ENCODE measurements around the gene ALKBH6. TPM values are rescaled to one million over a fixed set of nuclear protein-coding genes. Genes with fewer than 3 reads are reported as not detected.

ALKBH6 gene
- total and polyA plus RNA-seq, 2 experiments from 2014 or later = 33.6 to 51.4 TPM

DNA sequence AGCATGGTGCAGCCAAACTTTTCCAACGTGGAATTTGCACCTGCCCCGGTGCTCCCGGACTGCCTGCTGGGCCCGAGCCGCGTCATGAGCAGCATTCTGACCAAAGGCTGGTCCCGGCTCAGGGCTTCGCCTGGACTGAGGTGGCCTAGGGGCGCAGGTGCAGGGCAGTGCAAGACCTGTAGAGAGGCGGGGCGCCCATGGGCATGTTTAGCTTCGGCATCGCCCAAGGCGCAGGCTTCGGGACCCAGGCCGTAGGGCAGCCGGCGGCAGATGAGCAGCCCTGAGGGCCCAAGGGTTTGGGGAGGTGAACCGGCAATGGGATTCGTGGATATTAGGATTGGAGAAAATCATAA, 54.1 kb downstream of the ALKBH6 start:
- Histone ChIP-seq H3K79me2 (replicated peaks; ENCODE audit: insufficient read depth) (no peaks in the 10 kb centered on the region), H3K27ac (ENCODE audit: low read depth) (no peak overlapping the region), H3K4me3 (peak overlapping the region; percentile 53; the same call in 1 of the 2 replicates), H3F3A (replicated peaks; ENCODE audit: low read depth) (no peaks in the 10 kb centered on the region), H2AFZ (peak overlapping the region; percentile 91; the same call in 1 of the 2 replicates), H3K36me3 (ENCODE audit: insufficient read depth) (no peaks in the 10 kb centered on the region), H3K4me2 (peak overlapping the region; percentile 82), H3K4me1 (ENCODE audit: insufficient read depth) (no peaks in the 10 kb centered on the region), H3K9me2 (ENCODE audit: insufficient read depth) (no peaks in the 10 kb centered on the region), H3K27me3 (ENCODE audit: insufficient read depth) (peaks cover 48% of the 10 kb centered on the region), H4K20me1 (replicated peaks; ENCODE audit: insufficient read depth) (no peaks in the 10 kb centered on the region)
- H3K27ac Mint-ChIP-seq = no peak overlapping the region
- peak; percentile 80 for ATAC-seq
- peaks cover 42% of the 10 kb centered on the region for H3K27me3 Mint-ChIP-seq (ENCODE audit: insufficient read depth, low read depth, poor library complexity)
- H3K36me3 Mint-ChIP-seq (ENCODE audit: low read depth) = no peaks in the 10 kb centered on the region
- no peaks in the 10 kb centered on the region for H3K9me3 Mint-ChIP-seq
- peak overlapping the region; percentile 62 for H3K4me3 Mint-ChIP-seq
- DNase-seq (ENCODE audit: low spot score) = peak; percentile 63
- peaks cover 4% of the 10 kb centered on the region for H3K4me1 Mint-ChIP-seq
- TF ChIP-seq ETS1 (IDR thresholded peaks at IDR 0.05) (no peak), CTCF (conservative IDR thresholded peaks at IDR 0.05; ENCODE audit: low read depth in 2 of 2) (no peak), NANOG (IDR thresholded peaks at IDR 0.05; ENCODE audit: borderline replicate concordance) (no peak), ZNF331 (CRISPR knock-in tag; IDR thresholded peaks at IDR 0.05; ENCODE audit: low read depth) (no peak), STAT1 (IDR thresholded peaks at IDR 0.05; ENCODE audit: unreplicated experiment) (no peak), POLR2AphosphoS5 (IDR thresholded peaks at IDR 0.05; ENCODE audit: low read depth) (no peak), ZNF462 (CRISPR knock-in tag; IDR thresholded peaks at IDR 0.05) (no peak), REST (IDR thresholded peaks at IDR 0.05; ENCODE audit: unreplicated experiment) (no peak), ZNF114 (CRISPR knock-in tag; IDR thresholded peaks at IDR 0.05) (no peak), EZH2 (IDR thresholded peaks at IDR 0.05; ENCODE audit: low read depth, unreplicated experiment) (no peak), JUNB (IDR thresholded peaks at IDR 0.05; ENCODE audit: unreplicated experiment) (no peak), EZH2phosphoT487 (IDR thresholded peaks at IDR 0.05; ENCODE audit: unreplicated experiment) (no peak), CREB1 (CRISPR knock-in tag; IDR thresholded peaks at IDR 0.05; ENCODE audit: low read depth) (no peak)
